ENCODE results near the gene CCDC86.

Gene CCDC86

GRCh38 chr11:60870733-60871377, 28.9 kb downstream of the CCDC86 start:
- DNase-seq: no peak

GRCh38 chr11:60871378-60872061, 29.6 kb downstream of the CCDC86 start:
- DNase-seq: no peak

GRCh38 chr11:60872124-60872960, 30.4 kb downstream of the CCDC86 start:
- no peak for DNase-seq

- DNase-seq: no peak
Measured at GRCh38 chr11:60872961-60873524, 31.1 kb downstream of the CCDC86 start.

GRCh38 chr11:60873533-60873932, 31.6 kb downstream of the CCDC86 start:
- DNase-seq: no peak

GRCh38 chr11:60874421-60875365, 32.8 kb downstream of the CCDC86 start:
- no peak for DNase-seq

- DNase-seq: no peak
Measured at GRCh38 chr11:60875366-60876167, 33.7 kb downstream of the CCDC86 start.

GRCh38 chr11:60876168-60876485, 34.2 kb downstream of the CCDC86 start:
- no peak for DNase-seq

- DNase-seq: no peak
Measured at GRCh38 chr11:60878245-60879101, 36.6 kb downstream of the CCDC86 start.

- no peak for DNase-seq
Measured at GRCh38 chr11:60879104-60879503, 37.2 kb downstream of the CCDC86 start.

- DNase-seq: no peak
Measured at GRCh38 chr11:60879971-60880588, 38.2 kb downstream of the CCDC86 start.

- no peak for DNase-seq
Measured at GRCh38 chr11:60880643-60881282, 38.9 kb downstream of the CCDC86 start.

- peak; percentile 41 to 44 for DNase-seq
Measured at GRCh38 chr11:60887556-60887955, 45.6 kb downstream of the CCDC86 start.

GRCh38 chr11:60889869-60890311, 48.0 kb downstream of the CCDC86 start:
- DNase-seq: no peak

- DNase-seq: no peak
Measured at GRCh38 chr11:60890696-60891095, 48.8 kb downstream of the CCDC86 start.

- no peak for DNase-seq
Measured at GRCh38 chr11:60891103-60891741, 49.3 kb downstream of the CCDC86 start.

GRCh38 chr11:60895687-60896086, 53.8 kb downstream of the CCDC86 start:
- no peak for DNase-seq

GRCh38 chr11:60897496-60897895, 55.6 kb downstream of the CCDC86 start:
- DNase-seq: no peak

All from Kasumi-1 (cell line).